Smooth muscle cell (in vitro differentiated cells): ENCODE measurements around the gene WNK1. TPM values are rescaled to one million over a fixed set of nuclear protein-coding genes. Genes with fewer than 3 reads are reported as not detected.

ENCODE experiments used
- DNase-seq: peaks from one replicate; lab custom pipeline; 2025; ENCODE audit not compliant: unreplicated experiment; lab: John Stamatoyannopoulos, UW
- H2AFZ ChIP-seq: fragments of 200-600 bp; sonication (generic); 2 replicates; pipeline ENCODE4 v1.6.0; 2016; ENCODE audit warnings: antibody characterized with exemption, low read depth, mild to moderate bottlenecking
- H3F3A ChIP-seq: fragments of 200-600 bp; sonication (generic); 2 replicates; pipeline ENCODE4 v1.6.0; 2017; ENCODE audit warnings: antibody characterized with exemption, low read depth
- H3K27ac ChIP-seq: fragments of 200-600 bp; sonication (generic); 2 replicates; pipeline ENCODE4 v1.5.1; 2016; ENCODE audit warnings: low read depth, mild to moderate bottlenecking
- H3K27me3 ChIP-seq: fragments of 200-600 bp; sonication (generic); 2 replicates; pipeline ENCODE4 v1.6.1; 2016; ENCODE audit warnings: low read depth, mild to moderate bottlenecking
- H3K36me3 ChIP-seq: fragments of 200-600 bp; sonication (generic); 2 replicates; pipeline ENCODE4 v1.5.1; 2016; ENCODE audit warnings: low read depth
- H3K4me1 ChIP-seq: fragments of 200-600 bp; sonication (generic); 2 replicates; pipeline ENCODE4 v1.5.1; 2016; ENCODE audit warnings: low read depth
- H3K4me2 ChIP-seq: fragments of 200-600 bp; sonication (generic); 2 replicates; pipeline ENCODE4 v1.6.0; 2016; ENCODE audit warnings: mild to moderate bottlenecking
- H3K4me3 ChIP-seq: fragments of 200-600 bp; sonication (generic); 2 replicates; pipeline ENCODE4 v1.5.1; 2016; ENCODE audit warnings: mild to moderate bottlenecking
- H3K79me2 ChIP-seq: fragments of 200-600 bp; sonication (generic); 2 replicates; pipeline ENCODE4 v1.6.0; 2016; ENCODE audit warnings: low read depth, mild to moderate bottlenecking
- H3K9ac ChIP-seq: fragments of 200-600 bp; sonication (generic); 2 replicates; pipeline ENCODE4 v1.6.0; 2016; ENCODE audit warnings: low read depth
- H3K9me3 ChIP-seq: fragments of 200-600 bp; sonication (generic); replicated peaks from 2 replicates; pipeline ENCODE4 v1.5.1; 2016; ENCODE audit warnings: low read depth
- H4K20me1 ChIP-seq: fragments of 200-600 bp; sonication (generic); 2 replicates; pipeline ENCODE4 v1.6.0; 2016; ENCODE audit warnings: low read depth
- WGBS: methylation state at CpG from one replicate; pipeline ENCODE4 v1.1.7; 2016; ENCODE audit warnings: low lambda C conversion rate; 5-methylcytosine and 5-hydroxymethylcytosine counted together
- polyA plus RNA-seq: library from polyadenylated mRNA; unstranded; fragments of >200 nt; fragmentation: Nextera tagmentation; extraction: Ambion mirVana; gene quantifications from 2 replicates; pipeline ENCODE4 v1.2.1, GENCODE V29; 2016
- total RNA-seq: library from RNA; depleted of rRNA; stranded (reverse); fragments of >200 nt; gene quantifications from 2 replicates; pipeline ENCODE4 v1.2.3, GENCODE V29; 2014
- TF ChIP-seq, protein P1 (sequence below): fragments of 200-600 bp; sonication (generic); IDR thresholded peaks from 2 replicates; pipeline ENCODE4 v1.5.1; 2017; ENCODE audit warnings: borderline replicate concordance, mild to moderate bottlenecking, antibody characterized with exemption; ENCODE audit not compliant: insufficient read depth, poor library complexity, severe bottlenecking

WNK1 gene
- total and polyA plus RNA-seq, 2 experiments from 2014 or later: 42.2 to 104 TPM

DNA sequence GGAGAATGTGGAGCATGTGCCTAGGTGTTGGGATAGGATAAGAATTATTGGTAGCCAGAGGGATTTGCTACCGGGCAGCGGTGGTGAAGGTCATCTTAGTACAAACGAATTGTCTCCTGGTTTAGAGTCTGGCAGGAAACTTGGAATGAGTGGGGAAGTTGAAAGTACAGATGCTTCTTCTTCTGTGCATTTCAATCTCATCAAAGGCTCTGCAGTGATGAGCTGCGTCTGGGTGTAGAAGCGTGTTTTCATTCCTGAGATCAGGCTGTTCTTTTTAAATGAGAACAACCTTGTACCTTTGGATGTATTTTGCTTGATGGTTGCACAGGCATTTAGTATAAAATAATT lies 2.1 kb downstream of the WNK1 start:
- H3K27me3 ChIP-seq: no peaks in the 10 kb centered on the region
- H2AFZ ChIP-seq: no peak overlapping the region
- peak overlapping the region; percentile 80 for H3K27ac ChIP-seq
- H3K9ac ChIP-seq: peak overlapping the region; percentile 89
- peaks cover 14% of the 10 kb centered on the region for H3F3A ChIP-seq
- TF ChIP-seq, protein P1, sequence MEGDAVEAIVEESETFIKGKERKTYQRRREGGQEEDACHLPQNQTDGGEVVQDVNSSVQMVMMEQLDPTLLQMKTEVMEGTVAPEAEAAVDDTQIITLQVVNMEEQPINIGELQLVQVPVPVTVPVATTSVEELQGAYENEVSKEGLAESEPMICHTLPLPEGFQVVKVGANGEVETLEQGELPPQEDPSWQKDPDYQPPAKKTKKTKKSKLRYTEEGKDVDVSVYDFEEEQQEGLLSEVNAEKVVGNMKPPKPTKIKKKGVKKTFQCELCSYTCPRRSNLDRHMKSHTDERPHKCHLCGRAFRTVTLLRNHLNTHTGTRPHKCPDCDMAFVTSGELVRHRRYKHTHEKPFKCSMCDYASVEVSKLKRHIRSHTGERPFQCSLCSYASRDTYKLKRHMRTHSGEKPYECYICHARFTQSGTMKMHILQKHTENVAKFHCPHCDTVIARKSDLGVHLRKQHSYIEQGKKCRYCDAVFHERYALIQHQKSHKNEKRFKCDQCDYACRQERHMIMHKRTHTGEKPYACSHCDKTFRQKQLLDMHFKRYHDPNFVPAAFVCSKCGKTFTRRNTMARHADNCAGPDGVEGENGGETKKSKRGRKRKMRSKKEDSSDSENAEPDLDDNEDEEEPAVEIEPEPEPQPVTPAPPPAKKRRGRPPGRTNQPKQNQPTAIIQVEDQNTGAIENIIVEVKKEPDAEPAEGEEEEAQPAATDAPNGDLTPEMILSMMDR: no peak
- H3K79me2 ChIP-seq: peaks cover 68% of the 10 kb centered on the region
- no peak for DNase-seq
- WGBS: 0% methylated on average over 5 of the region's 5 CpGs
- peak overlapping the region; percentile 90 for H3K4me2 ChIP-seq
- H4K20me1 ChIP-seq: peaks cover 62% of the 10 kb centered on the region
- peak overlapping the region; percentile 86 for H3K4me3 ChIP-seq
- H3K36me3 ChIP-seq: no peaks in the 10 kb centered on the region
- H3K9me3 ChIP-seq: no peaks in the 10 kb centered on the region
- H3K4me1 ChIP-seq: peaks cover 33% of the 10 kb centered on the region

DNA sequence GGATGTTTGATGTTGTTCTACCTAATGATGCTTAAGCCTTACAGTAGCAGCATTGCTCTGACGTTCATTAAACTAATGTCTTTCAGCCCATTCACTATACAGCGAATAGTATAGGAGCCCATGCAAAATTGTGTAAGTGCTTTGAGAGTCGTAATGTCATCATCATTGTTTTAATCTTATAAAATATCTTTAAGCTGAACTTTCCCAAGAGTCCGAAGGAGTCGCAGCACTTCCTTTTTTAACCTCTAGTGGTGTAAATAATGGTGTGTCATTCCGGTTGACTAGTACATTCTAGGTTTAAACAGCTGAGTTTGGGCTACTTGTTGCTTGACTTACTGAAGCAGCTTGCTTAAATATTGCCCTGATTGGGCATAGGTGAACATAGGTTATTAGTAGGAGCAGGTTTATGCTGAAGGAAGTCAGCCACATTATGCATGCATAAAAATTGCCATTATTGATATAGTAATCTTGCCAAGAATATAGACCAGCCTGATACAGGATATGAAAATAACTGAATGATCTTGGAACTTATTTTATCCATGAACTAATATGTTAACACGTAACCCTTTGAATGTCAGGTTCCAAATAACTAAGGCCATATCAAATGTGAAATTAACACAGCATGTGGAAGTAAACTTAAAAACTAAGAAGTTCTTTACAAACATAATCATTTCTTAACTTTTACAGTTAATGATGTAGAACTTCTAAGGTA lies 2.6 kb downstream of the WNK1 start:
- DNase-seq: no peak
- Histone ChIP-seq H3K4me1 (peaks cover 33% of the 10 kb centered on the region), H3K4me3 (peak overlapping the region; percentile 86), H3K27ac (peak overlapping the region; percentile 80), H3K27me3 (no peaks in the 10 kb centered on the region), H3K36me3 (no peaks in the 10 kb centered on the region), H3K79me2 (peaks cover 74% of the 10 kb centered on the region), H3F3A (peaks cover 14% of the 10 kb centered on the region), H3K9ac (peak overlapping the region; percentile 89), H3K9me3 (no peaks in the 10 kb centered on the region), H3K4me2 (peak overlapping the region; percentile 90), H2AFZ (no peak overlapping the region), H4K20me1 (peaks cover 68% of the 10 kb centered on the region)
- 10% methylated on average over 7 of the region's 7 CpGs for WGBS
- TF ChIP-seq, protein P1: peak; percentile 37

DNA sequence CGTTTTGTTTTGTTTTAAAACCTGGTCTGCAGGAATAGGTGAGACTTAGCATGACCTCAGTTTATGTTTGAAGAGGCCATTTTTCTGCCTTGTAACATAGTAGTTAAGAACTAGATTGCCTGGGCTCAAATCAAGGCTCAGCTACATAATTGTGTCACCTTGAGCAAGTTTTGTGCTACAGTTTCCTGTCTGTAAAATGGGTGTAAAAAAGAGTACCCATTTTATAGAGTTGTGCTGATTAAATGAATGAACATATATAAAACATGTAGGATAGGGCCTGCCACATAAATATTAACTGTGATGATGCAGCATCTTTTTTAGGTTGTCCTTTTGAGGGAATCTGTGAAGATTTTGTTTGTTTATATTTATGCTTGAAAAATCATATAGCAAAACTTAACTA lies 7.2 kb downstream of the WNK1 start:
- Histone ChIP-seq H3K4me3 (no peak overlapping the region), H3K9ac (no peak overlapping the region), H3K27ac (no peak overlapping the region), H3F3A (peaks cover 4% of the 10 kb centered on the region), H3K4me1 (peaks cover 23% of the 10 kb centered on the region), H2AFZ (no peak overlapping the region), H4K20me1 (peaks cover 97% of the 10 kb centered on the region), H3K79me2 (peaks cover 100% of the 10 kb centered on the region), H3K36me3 (no peaks in the 10 kb centered on the region), H3K9me3 (no peaks in the 10 kb centered on the region), H3K27me3 (no peaks in the 10 kb centered on the region), H3K4me2 (no peak overlapping the region)
- DNase-seq: no peak
- TF ChIP-seq, protein P1: no peak
- 83% methylated on average over 1 of the region's 1 CpG for WGBS

DNA sequence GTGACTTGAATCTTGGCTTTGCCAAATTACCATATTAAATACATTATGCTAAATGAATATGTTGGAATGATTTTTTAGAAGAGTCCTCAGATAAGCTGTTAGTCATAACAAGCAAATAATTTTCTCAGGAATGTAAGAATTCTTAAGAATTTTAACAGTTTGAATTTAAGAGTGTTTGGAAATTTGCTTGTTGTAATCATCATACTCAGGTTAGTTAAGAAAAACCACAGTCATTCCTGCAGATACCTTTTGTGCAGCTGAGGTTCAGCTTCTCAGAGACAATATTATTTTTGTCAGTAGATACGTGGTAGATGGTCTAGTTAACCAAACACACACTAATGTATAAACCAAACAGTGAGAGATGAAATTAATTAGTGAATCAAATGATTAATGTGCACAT lies 8.9 kb downstream of the WNK1 start:
- H3K4me1 ChIP-seq: peaks cover 11% of the 10 kb centered on the region
- no peak for DNase-seq
- no peaks in the 10 kb centered on the region for H3K36me3 ChIP-seq
- no peaks in the 10 kb centered on the region for H3K9me3 ChIP-seq
- no peaks in the 10 kb centered on the region for H3K27me3 ChIP-seq
- no peak overlapping the region for H3K4me3 ChIP-seq
- peaks cover 97% of the 10 kb centered on the region for H4K20me1 ChIP-seq
- peak overlapping the region; percentile 15 for H3K4me2 ChIP-seq
- no peak overlapping the region for H3K27ac ChIP-seq
- TF ChIP-seq, protein P1: no peak
- 90% methylated on average over 1 of the region's 1 CpG for WGBS
- no peak overlapping the region for H2AFZ ChIP-seq
- peaks cover 100% of the 10 kb centered on the region for H3K79me2 ChIP-seq
- H3F3A ChIP-seq: peaks cover 4% of the 10 kb centered on the region
- no peak overlapping the region for H3K9ac ChIP-seq
